Colon (tissue), 2 donors: ENCODE data around the gene ARRB2.
"Not testable (repeated sequence)": the region's sequence is repeated elsewhere in the genome, so short reads cannot be mapped to it uniquely, and the experiment has no call there.

ENCODE experiments used
- FAIRE-seq: peaks from 2 replicates; lab custom pipeline; 2012; peaks lifted over from hg19 to GRCh38; lab: Jason Lieb, UNC
- donor health status: control.
- donor health status: control.

Gene ARRB2

GRCh38 chr17:4709794-4710692 lies at the start of gene ARRB2:
TSS of gene ARRB2 (plus strand) at chr17:4710632. CDS start at chr17:4710722, 90 bp downstream.
- FAIRE-seq = no peak

DNA sequence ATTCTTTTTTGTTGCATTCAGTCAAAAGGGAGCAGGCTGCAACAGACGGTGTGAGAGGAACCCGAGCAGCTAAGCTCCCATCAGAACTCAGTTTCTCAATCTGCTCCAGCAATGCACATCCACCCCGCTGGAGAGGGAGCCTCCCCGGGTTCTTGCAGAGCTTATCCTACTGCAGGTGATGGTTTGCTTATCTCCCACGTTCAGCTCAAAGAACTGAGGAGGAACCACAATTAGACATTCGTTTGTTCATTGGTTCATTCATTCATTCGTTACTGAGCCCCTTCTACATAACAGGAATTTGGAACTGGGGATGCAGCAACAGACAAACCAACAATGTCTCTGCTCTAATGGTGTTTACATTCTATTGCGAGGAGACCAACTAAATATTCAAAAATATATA lies 46.7 kb upstream of the ARRB2 start:
- no peak for FAIRE-seq

DNA sequence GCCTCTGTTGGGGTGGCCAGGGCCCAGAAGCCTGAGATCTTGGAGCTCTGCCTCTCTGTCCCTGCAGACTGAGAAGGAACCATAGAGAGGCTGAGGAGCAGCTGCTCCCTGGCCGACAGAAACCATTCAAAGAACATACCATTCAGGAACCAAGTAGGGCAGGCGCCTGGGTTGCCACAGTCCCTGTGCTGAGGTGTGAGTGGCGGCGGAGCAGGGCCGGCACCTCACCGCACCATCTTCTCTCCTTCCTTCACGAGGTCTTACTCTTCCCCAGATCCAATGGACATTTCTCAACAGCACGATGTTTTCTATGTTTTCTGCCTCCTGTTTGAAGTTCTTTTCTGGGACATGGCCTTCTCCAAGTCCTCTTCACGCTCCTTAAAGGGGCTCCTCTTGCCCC lies 46.2 kb upstream of the ARRB2 start:
- FAIRE-seq = no peak

GRCh38 chr17:4665027-4665426 lies 45.4 kb upstream of the ARRB2 start:
- no peak for FAIRE-seq

GRCh38 chr17:4666296-4666695 lies 44.1 kb upstream of the ARRB2 start:
- no peak for FAIRE-seq

GRCh38 chr17:4667166-4667565 lies 43.3 kb upstream of the ARRB2 start:
- no peak for FAIRE-seq

DNA sequence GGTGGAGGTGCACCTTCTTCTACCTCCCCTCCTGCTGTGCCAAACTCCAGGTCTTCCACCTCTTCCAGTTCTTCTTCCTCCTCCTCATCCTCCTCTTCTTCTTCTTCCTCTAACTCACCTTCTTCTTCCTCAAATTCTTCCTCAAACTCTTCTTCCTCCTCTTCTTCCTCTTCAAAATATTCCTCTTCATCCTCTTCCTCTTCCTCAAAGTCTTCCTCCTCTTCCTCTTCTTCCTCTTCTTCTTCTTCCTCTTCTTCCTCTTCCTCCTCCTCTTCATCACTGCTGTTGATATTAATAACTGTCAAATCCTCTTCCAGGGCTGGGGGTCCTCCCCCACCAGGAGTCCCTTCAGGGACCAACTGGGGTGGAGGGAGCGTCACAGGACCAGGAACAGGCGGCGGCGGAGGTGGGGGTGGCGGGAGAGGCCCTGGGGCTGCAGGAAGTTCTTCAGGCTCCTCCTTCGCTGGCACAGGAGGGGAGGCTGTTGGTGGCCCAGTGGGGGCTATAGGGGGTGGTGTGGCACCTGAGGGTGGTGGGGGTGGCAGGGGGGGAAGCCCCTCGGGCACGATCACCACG lies 38.3 kb upstream of the ARRB2 start:
- FAIRE-seq = no peak

- no peak for FAIRE-seq
Measured at GRCh38 chr17:4672751-4673150, 37.7 kb upstream of the ARRB2 start.

DNA sequence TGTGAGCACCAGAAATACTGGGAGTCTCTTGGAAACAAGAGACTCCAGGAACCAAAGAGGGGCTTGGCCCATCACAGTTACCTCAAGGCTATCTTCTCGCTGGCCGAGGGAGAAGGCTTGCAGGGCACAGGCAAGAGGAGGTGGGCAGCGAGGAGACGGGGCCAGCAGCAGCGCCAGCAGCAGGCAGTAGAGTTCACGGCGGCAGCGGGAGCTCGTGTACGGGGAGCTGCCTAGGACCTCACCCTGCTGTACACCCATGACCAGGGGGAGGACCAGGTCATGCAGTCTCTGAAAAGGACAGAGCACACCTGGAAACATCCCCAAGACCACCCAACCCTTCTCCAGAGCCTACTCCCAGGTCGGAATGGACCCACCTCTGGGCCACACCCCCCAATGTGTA lies 37.3 kb upstream of the ARRB2 start:
- no peak for FAIRE-seq

- no peak for FAIRE-seq
Measured at GRCh38 chr17:4673986-4674684, 36.3 kb upstream of the ARRB2 start.

DNA sequence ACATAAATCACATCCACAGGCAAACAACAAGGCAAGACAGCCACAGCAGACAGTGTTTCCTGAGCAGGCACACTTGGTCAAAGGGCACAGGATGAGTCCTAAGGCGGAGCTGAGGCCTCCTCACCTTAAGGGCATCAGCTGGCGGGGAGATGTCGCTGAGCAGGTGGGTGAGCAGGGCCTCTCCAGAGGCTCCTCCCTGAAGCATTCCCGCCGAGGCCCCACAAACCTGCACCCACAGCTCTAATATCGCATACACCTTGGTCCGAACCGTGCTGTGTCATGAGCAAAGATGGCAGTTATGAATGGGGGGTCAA lies 35.8 kb upstream of the ARRB2 start:
- no peak for FAIRE-seq

- FAIRE-seq = no peak
Measured at GRCh38 chr17:4675791-4676190, 34.6 kb upstream of the ARRB2 start.

DNA sequence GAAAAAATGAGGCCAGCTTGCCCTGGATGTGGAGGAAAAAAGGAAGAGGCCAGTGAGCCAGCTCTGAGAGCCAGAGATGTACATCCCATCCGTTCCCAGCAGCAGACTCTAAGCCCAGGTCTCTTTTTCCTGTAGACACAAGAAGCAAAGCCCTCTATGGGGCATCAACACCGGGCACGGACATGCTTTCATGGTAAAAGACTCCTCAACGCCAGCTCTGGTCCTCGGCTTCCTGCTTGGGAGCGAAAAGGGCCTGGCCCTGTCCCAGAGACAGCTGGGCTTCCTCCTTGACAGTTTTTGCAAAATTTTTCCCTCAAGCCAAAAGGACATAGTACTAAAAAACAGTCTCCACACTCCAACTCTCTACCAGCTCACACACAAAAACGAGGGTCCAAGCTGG lies 33.6 kb upstream of the ARRB2 start:
- FAIRE-seq = no peak

DNA sequence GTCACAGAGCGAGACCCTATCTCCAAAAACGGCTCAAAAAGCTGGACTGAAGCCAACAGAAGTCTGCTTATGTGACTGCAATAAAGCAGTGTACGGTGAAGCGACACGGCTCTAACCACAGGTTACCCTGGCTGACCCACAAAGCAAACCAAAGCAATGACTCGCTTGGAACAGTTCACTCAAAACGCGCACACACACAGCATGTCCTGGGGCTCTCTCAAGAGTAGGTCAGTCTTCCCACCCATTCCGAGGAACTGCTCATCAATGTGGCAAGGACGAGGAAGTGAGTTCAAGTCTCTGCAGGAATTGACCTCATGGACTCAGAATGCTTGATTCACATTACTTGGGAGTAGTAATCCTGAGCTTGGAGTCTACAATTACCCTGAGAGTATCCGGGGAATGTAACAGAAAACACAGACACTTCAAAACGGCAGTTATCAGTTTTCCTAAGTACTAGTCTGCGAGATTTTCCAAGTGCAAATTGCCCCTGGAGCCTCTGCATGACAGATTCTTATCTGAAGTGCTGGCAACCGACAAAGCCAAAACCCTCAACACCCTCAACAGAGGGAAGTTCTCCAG lies 31.9 kb upstream of the ARRB2 start:
- FAIRE-seq = no peak

- no peak for FAIRE-seq
Measured at GRCh38 chr17:4679658-4680057, 30.8 kb upstream of the ARRB2 start.

DNA sequence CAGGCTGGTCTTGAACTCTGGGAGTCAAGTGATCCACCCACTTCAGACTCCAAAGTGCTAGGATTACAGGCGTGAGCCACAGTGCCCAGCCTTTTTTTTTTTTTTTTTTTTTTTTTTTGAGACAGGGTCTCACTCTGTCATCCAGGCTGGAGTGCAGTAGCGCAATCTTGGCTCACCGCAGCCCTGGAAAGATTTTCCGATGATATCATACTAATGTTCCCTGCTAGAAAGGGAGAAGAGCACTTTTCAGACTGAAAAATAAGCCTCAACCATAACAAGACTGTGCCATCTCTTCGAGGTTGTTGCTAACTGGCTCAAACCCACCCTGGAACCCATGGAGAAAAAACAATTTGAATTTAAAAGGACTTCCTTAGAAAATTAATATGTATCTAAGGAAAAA lies 26.7 kb upstream of the ARRB2 start:
- not testable (repeated sequence) for FAIRE-seq

- FAIRE-seq = not testable (repeated sequence)
Measured at GRCh38 chr17:4689872-4690271, 20.6 kb upstream of the ARRB2 start.

DNA sequence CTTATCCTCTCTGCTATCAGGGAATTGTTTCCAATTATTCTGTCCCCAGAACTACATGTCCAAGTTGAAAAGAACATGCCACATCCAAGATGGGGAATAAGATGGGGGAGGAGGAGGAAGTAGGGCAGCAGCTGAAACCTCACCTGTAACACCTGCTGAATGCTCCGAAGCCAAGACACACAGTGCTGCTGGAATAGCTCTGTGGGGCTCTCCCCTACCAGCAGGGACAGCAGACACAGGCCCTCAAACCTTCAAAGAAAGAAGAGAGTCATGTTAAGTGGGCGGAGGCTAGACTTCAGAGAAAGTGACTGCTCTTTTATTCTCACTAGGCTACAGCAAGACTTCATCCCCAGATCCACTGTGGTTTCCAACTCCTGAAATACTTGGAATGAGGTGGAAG lies 19.7 kb upstream of the ARRB2 start:
- FAIRE-seq = no peak

- FAIRE-seq = no peak
Measured at GRCh38 chr17:4691686-4692085, 18.7 kb upstream of the ARRB2 start.

- FAIRE-seq = no peak
Measured at GRCh38 chr17:4693416-4693815, 17.0 kb upstream of the ARRB2 start.

- no peak for FAIRE-seq
Measured at GRCh38 chr17:4696437-4696805, 14.0 kb upstream of the ARRB2 start.

DNA sequence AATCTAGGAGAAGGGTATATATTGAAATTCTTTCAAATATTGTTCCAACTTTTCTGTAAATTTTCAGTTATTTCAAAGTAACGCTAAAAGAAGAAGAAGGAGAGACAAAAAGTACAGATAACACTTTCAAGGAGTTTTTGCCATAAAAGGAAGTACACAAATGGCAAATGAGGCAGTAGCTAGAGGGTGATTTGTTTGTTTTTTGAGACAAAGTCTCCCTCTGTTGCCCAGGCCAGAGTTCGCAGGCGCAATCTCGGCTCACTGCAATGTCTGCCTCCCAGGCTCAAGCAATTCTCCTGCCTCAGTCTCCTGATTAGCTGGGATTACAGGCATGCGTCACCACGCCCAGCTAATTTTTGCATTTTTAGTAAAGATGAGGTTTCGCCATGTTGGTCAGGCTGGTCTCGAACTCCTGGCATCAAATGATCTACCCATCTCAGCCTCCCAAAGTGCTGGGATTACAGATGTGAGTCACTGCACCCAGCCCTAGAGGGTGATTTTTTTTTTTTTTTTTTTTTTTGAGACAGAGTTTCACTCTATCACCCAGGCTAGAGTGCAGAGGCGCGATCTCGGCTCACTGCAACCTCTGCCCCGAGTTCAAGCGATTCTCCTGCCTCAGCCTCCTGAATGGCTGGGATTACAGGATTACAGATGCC lies 10.9 kb upstream of the ARRB2 start:
- not testable (repeated sequence) for FAIRE-seq

DNA sequence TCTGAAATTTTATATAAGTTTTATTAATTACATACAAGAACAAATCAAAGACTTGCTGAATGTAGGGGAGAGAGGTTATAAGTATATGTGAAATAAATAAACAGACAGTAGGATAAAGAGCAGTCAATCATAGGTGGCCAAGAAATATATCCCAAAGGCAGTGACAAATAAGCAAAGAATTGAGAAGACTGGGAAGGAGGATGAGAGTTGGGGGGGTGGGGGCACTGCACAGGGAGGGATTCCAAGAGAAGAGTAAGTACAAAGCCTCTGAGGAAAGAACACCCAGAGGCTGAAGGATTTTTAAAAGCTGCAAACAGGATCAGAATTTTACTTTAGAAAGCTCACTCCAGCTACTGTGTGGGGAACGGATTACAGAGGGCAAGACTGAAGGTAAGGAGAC lies 9.3 kb upstream of the ARRB2 start:
- FAIRE-seq = no peak
